Liver (tissue), 9 donors: ENCODE results near the gene SLC25A34. TPM values are rescaled to one million over a fixed set of nuclear protein-coding genes. Genes with fewer than 3 reads are reported as not detected.

Experiments used
- DNase-seq: peaks from one replicate; pipeline ENCODE4 v3.0.0-alpha.2; 2017; ENCODE audit warnings: low spot score
- H3K27ac ChIP-seq, 2 donors: one replicate each; pipeline ENCODE4 v1.7.0; 2013; ENCODE audit warnings: inconsistent platforms in 2 of 2, low read length in 2 of 2, control low read depth in 1 of 2, low read depth in 1 of 2, mild to moderate bottlenecking in 1 of 2
- H3K27me3 ChIP-seq, 4 donors: one replicate each; pipeline versions ENCODE4 v1.6.1 to v1.7.0; 2013; ENCODE audit warnings: low read length in 3 of 4, inconsistent platforms in 1 of 4, mild to moderate bottlenecking in 1 of 4, moderate library complexity in 1 of 4; ENCODE audit not compliant: control insufficient read depth in 4 of 4, insufficient read depth in 4 of 4
- H3K36me3 ChIP-seq, 4 donors: one replicate each; pipeline versions ENCODE4 v1.6.1 to v1.7.0; 2013; ENCODE audit warnings: low read length in 3 of 4, mild to moderate bottlenecking in 3 of 4, low read depth in 1 of 4, moderate library complexity in 1 of 4; ENCODE audit not compliant: control insufficient read depth in 4 of 4, insufficient read depth in 3 of 4
- H3K4me1 ChIP-seq, 4 donors: one replicate each; pipeline versions ENCODE4 v1.6.1 to v1.7.0; 2013; ENCODE audit warnings: low read length in 3 of 4, mild to moderate bottlenecking in 3 of 4, moderate library complexity in 1 of 4; ENCODE audit not compliant: control insufficient read depth in 4 of 4, insufficient read depth in 4 of 4
- H3K4me3 ChIP-seq, 3 donors: one replicate each; pipeline versions ENCODE4 v1.6.1 to v1.7.0; 2013; ENCODE audit warnings: low read length in 3 of 3, control low read depth in 1 of 3, low read depth in 1 of 3, mild to moderate bottlenecking in 1 of 3
- H3K9ac ChIP-seq, 2 donors: one replicate each; pipeline ENCODE4 v1.7.0; 2013; ENCODE audit warnings: low read length in 2 of 2, mild to moderate bottlenecking in 2 of 2, moderate library complexity in 2 of 2, control low read depth in 1 of 2, low read depth in 1 of 2
- H3K9me3 ChIP-seq, 4 donors: one replicate each; pipeline versions ENCODE4 v1.6.1 to v1.7.0; 2013; ENCODE audit warnings: low read length in 3 of 4; ENCODE audit not compliant: control insufficient read depth in 4 of 4
- CTCF ChIP-seq: fragments of 150-350 bp; IDR thresholded peaks from 2 replicates; pipeline ENCODE4 v1.5.1; 2017; ENCODE audit warnings: improper control_type of control experiment, low read depth, low read length; ENCODE audit not compliant: missing input control
- EGR1 ChIP-seq, 2 donors: IDR thresholded peaks; 2 replicates each; pipeline ENCODE4 v1.6.1; 2016 to 2018; ENCODE audit warnings: antibody characterized with exemption in 2 of 2, low read depth in 2 of 2
- FOXA1 ChIP-seq: IDR thresholded peaks from 2 replicates; pipeline ENCODE4 v1.6.1; 2016; ENCODE audit warnings: antibody characterized with exemption
- FOXA2 ChIP-seq: IDR thresholded peaks from 2 replicates; pipeline ENCODE4 v1.6.1; 2016; ENCODE audit warnings: antibody characterized with exemption
- GABPA ChIP-seq, 2 donors: IDR thresholded peaks in 1 of 2; conservative IDR thresholded peaks in 1 of 2; 2 replicates each; pipeline ENCODE4 v1.6.1; 2016; ENCODE audit warnings: antibody characterized with exemption in 2 of 2, mild to moderate bottlenecking in 1 of 2, moderate library complexity in 1 of 2
- HNF4A ChIP-seq, 2 donors: conservative IDR thresholded peaks; 2 replicates each; pipeline ENCODE4 v1.6.1; 2016; ENCODE audit warnings: antibody characterized with exemption in 2 of 2, mild to moderate bottlenecking in 2 of 2
- HNF4G ChIP-seq: IDR thresholded peaks from 2 replicates; pipeline ENCODE4 v1.6.1; 2016; ENCODE audit warnings: antibody characterized with exemption
- JUND ChIP-seq, 2 donors: IDR thresholded peaks; 2 replicates each; pipeline ENCODE4 v1.6.1; 2016; ENCODE audit warnings: antibody characterized with exemption in 2 of 2
- MAX ChIP-seq: IDR thresholded peaks from 2 replicates; pipeline ENCODE4 v1.6.1; 2016; ENCODE audit warnings: antibody characterized with exemption
- NR2F2 ChIP-seq: IDR thresholded peaks from 2 replicates; pipeline ENCODE4 v1.6.1; 2016; ENCODE audit warnings: antibody characterized with exemption
- RAD21 ChIP-seq, 2 donors: IDR thresholded peaks; 2 replicates each; pipeline ENCODE4 v1.6.1; 2016; ENCODE audit warnings: antibody characterized with exemption in 2 of 2, mild to moderate bottlenecking in 2 of 2
- REST ChIP-seq: IDR thresholded peaks from 2 replicates; pipeline ENCODE4 v1.6.1; 2016; ENCODE audit warnings: antibody characterized with exemption, mild to moderate bottlenecking
- RXRA ChIP-seq, 2 donors: IDR thresholded peaks; 2 replicates each; pipeline ENCODE4 v1.6.1; 2017 to 2018; ENCODE audit warnings: antibody characterized with exemption in 2 of 2, mild to moderate bottlenecking in 1 of 2
- SP1 ChIP-seq: IDR thresholded peaks from 2 replicates; pipeline ENCODE4 v1.6.1; 2018; ENCODE audit warnings: antibody characterized with exemption, mild to moderate bottlenecking
- TAF1 ChIP-seq: conservative IDR thresholded peaks from 2 replicates; pipeline ENCODE4 v1.6.1; 2016; ENCODE audit warnings: antibody characterized with exemption, mild to moderate bottlenecking
- YY1 ChIP-seq: IDR thresholded peaks from 2 replicates; pipeline ENCODE4 v1.6.1; 2016; ENCODE audit warnings: antibody characterized with exemption, mild to moderate bottlenecking
- ZBTB33 ChIP-seq: IDR thresholded peaks from 2 replicates; pipeline ENCODE4 v1.6.1; 2016; ENCODE audit warnings: antibody characterized with exemption
- WGBS: extraction: QIAGEN DNeasy Blood & Tissue Kit; methylation state at CpG from one replicate; pipeline ENCODE4 v1.1.7; 2013; 5-methylcytosine and 5-hydroxymethylcytosine counted together
- polyA plus RNA-seq, 2 donors: library from polyadenylated mRNA; stranded (reverse) in 1 of 2; unstranded in 1 of 2; fragments of 200-250 nt in 1 of 2; fragments of >200 nt in 1 of 2; fragmentation: Nextera tagmentation in 1 of 2; extraction: Ambion mirVana in 1 of 2; gene quantifications; one replicate each; pipeline versions ENCODE4 v1.2.1 to v1.2.3, GENCODE V29; 2013 to 2015
- total RNA-seq, 2 donors: library from RNA; depleted of rRNA; stranded (reverse); fragments of >200 nt; gene quantifications; one replicate each; pipeline ENCODE4 v1.2.3, GENCODE V29; 2014
- TF ChIP-seq, protein P1 (sequence below): IDR thresholded peaks from 2 replicates; pipeline ENCODE4 v1.6.1; 2016; ENCODE audit warnings: antibody characterized with exemption
- donor health status: healthy.
- donor health status: healthy.
- donor health status: healthy.
- donor health status: healthy.
- donor health status: healthy.

The SLC25A34 gene
- total and polyA plus RNA-seq, 4 donors, result 0.79 to 7.3 (median 2.4) TPM

- 9% methylated on average over 58 of the region's 58 CpGs for WGBS
- Histone ChIP-seq H3K9ac (no peak within 1 kb of the TSS), H3K4me1 (peaks cover 0 to 6% (median 5%) of the 10 kb centered on the region in 4 donors), H3K36me3 (no peaks in the 10 kb centered on the region), H3K27me3 (no peaks in the 10 kb centered on the region), H3K4me3 (peak within 1 kb of the TSS in 2 of 3 donors; percentile 17 to 65), H3K9me3 (no peaks in the 10 kb centered on the region), H3K27ac (peak within 1 kb of the TSS in 1 of 2 donors; percentile 12)
- DNase-seq, result no peak
- no peak for TF ChIP-seq HNF4A (conservative IDR thresholded peaks at IDR 0.05)
- TF ChIP-seq EGR1 (IDR thresholded peaks at IDR 0.05; ENCODE audit: low read depth in 2 of 2), result no peak
- no peak for TF ChIP-seq CTCF
- TF ChIP-seq FOXA2, result no peak
- TF ChIP-seq GABPA (IDR thresholded peaks at IDR 0.05 in 1 of 2, conservative IDR thresholded peaks at IDR 0.05 in 1 of 2), result no peak
- no peak for TF ChIP-seq MAX
- no peak for TF ChIP-seq RAD21 (IDR thresholded peaks at IDR 0.05)
- TF ChIP-seq, protein P1, sequence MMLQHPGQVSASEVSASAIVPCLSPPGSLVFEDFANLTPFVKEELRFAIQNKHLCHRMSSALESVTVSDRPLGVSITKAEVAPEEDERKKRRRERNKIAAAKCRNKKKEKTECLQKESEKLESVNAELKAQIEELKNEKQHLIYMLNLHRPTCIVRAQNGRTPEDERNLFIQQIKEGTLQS, result no peak
- no peak for TF ChIP-seq FOXA1
- no peak for TF ChIP-seq TAF1
- TF ChIP-seq YY1, result no peak
Measured at GRCh38 chr1:15758343-15758931, 22.4 kb downstream of the SLC25A34 start, which contains the start of gene FBLIM1. Gene FBLIM1 (plus strand): TSS chr1:15758795. CDS start chr1:15764984, 6,189 bp downstream.

DNA sequence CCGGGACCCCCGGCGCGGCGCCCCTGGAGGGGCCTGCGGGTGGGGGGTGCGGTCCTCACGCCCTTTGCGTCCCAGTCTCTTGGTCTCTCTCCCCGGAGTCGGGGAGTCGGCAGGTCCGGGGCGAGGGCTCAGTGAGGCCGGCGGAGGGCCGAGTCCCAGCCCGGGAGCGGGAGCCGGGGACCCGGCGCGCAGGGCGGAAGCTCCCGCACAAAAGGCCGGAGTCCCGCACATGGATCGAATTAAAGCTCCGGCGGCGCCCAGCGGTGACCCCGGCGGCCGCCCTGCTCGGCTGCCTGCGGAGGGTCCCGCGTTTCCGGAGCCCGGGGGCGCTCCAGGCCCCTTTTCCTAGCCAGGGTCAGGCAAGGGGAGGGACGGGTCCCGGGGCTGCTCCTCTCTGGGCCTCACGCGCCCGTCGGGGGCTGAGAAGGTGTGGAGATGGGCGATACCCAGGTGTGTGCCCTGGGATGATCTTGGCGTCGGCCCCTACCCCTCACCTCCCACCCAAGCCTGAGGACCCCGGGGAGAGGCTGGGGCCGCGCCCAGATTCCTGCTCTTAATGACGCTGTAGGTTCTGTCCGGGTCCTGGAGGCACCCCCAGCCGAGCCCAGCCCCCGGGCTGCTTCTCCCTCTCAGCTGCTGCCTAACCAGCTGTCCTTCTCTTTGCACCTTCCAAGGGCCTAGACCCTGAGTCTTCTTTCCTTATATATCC lies 23.0 kb downstream of the SLC25A34 start:
- Histone ChIP-seq H3K27ac (peak overlapping the region in 1 of 2 donors; percentile 12), H3K4me3 (peak overlapping the region in 2 of 3 donors; percentile 17 to 65), H3K9ac (no peak overlapping the region), H3K27me3 (no peaks in the 10 kb centered on the region), H3K9me3 (no peaks in the 10 kb centered on the region), H3K36me3 (no peaks in the 10 kb centered on the region), H3K4me1 (peaks cover 0 to 6% (median 5%) of the 10 kb centered on the region in 4 donors)
- 17% methylated on average over 58 of the region's 58 CpGs for WGBS
- DNase-seq, result no peak
- TF ChIP-seq MAX, result no peak
- no peak for TF ChIP-seq JUND (IDR thresholded peaks at IDR 0.05)
- no peak for TF ChIP-seq YY1
- no peak for TF ChIP-seq FOXA2
- no peak for TF ChIP-seq EGR1 (IDR thresholded peaks at IDR 0.05; ENCODE audit: low read depth in 2 of 2)
- TF ChIP-seq TAF1, result no peak
- no peak for TF ChIP-seq REST
- TF ChIP-seq RAD21 (IDR thresholded peaks at IDR 0.05), result no peak
- no peak for TF ChIP-seq FOXA1
- TF ChIP-seq HNF4G, result no peak
- no peak for TF ChIP-seq NR2F2
- no peak for TF ChIP-seq ZBTB33
- TF ChIP-seq, protein P1, result no peak
- TF ChIP-seq HNF4A (conservative IDR thresholded peaks at IDR 0.05), result no peak
- no peak for TF ChIP-seq SP1
- TF ChIP-seq GABPA (IDR thresholded peaks at IDR 0.05 in 1 of 2, conservative IDR thresholded peaks at IDR 0.05 in 1 of 2), result no peak
- no peak for TF ChIP-seq RXRA (IDR thresholded peaks at IDR 0.05)
- no peak for TF ChIP-seq CTCF
